H1 (cell line): ENCODE results near the gene TAOK2. TPM values are rescaled to one million over a fixed set of nuclear protein-coding genes. Genes with fewer than 3 reads are reported as not detected.

Experiments
- CTCF ChIA-PET: fragments of 300-600 bp; sonication (Branson Sonifier 250); formaldehyde crosslinking; loops from one replicate; lab custom pipeline; 2021; ENCODE audit not compliant: partially characterized antibody; lab: Charles Lee
- POLR2A ChIA-PET: fragments of 300-600 bp; sonication (Branson Sonifier 250); formaldehyde crosslinking; loops from one replicate; lab custom pipeline; 2021; ENCODE audit warnings: inconsistent platforms; ENCODE audit not compliant: partially characterized antibody; lab: Charles Lee
- DNase-seq, 2 experiments: peaks; one replicate each; pipeline versions ENCODE4 v3.0.0 to v3.0.0-alpha.2; 2010 to 2022; ENCODE audit warnings: low spot score in 2 of 2, low read depth in 1 of 2, mixed read lengths in 1 of 2
- FAIRE-seq: peaks from 2 replicates; lab custom pipeline; 2011; peaks lifted over from hg19 to GRCh38; lab: Jason Lieb, UNC
- H2AFZ ChIP-seq: 2 replicates; pipeline ENCODE4 v1.8.1; 2012; ENCODE audit warnings: low read length, inconsistent platforms
- H2AK5ac ChIP-seq: 2 replicates; pipeline ENCODE4 v1.6.1; 2013; ENCODE audit warnings: low read depth, low read length
- H2BK120ac ChIP-seq: replicated peaks from 2 replicates; pipeline ENCODE3; 2013; ENCODE audit warnings: low read depth, low read length, inconsistent platforms
- H2BK12ac ChIP-seq: 2 replicates; pipeline ENCODE4 v1.6.1; 2013; ENCODE audit warnings: low read depth, low read length
- H2BK15ac ChIP-seq: 2 replicates; pipeline ENCODE4 v1.6.1; 2013; ENCODE audit warnings: low read length
- H2BK20ac ChIP-seq: 2 replicates; pipeline ENCODE4 v1.6.1; 2013; ENCODE audit warnings: low read length
- H2BK5ac ChIP-seq: 2 replicates; pipeline ENCODE4 v1.6.1; 2013; ENCODE audit warnings: low read depth, low read length
- H3K14ac ChIP-seq: 2 replicates; pipeline ENCODE4 v1.6.1; 2013; ENCODE audit warnings: inconsistent platforms; ENCODE audit not compliant: insufficient read length
- H3K18ac ChIP-seq: 2 replicates; pipeline ENCODE4 v1.6.1; 2013; ENCODE audit warnings: low read length; ENCODE audit errors: extremely low read depth
- H3K23ac ChIP-seq: 2 replicates; pipeline ENCODE4 v1.6.1; 2013; ENCODE audit warnings: inconsistent platforms; ENCODE audit not compliant: insufficient read length
- H3K23me2 ChIP-seq: 2 replicates; pipeline ENCODE4 v1.6.1; 2013; ENCODE audit warnings: low read depth, low read length
- H3K27ac ChIP-seq: 2 replicates; pipeline ENCODE4 v1.6.1; 2011; ENCODE audit warnings: low read depth, low read length, inconsistent platforms
- H3K27me3 ChIP-seq, 4 experiments: replicated peaks in 1 of 4; 1 replicate in 1 of 4; 2 replicates in 3 of 4; pipeline versions ENCODE4 v1.6.1 to v1.8.1; 2011 to 2013; ENCODE audit warnings: low read length in 3 of 4, mild to moderate bottlenecking in 3 of 4, inconsistent platforms in 2 of 4, mixed read lengths in 2 of 4, moderate library complexity in 1 of 4; ENCODE audit not compliant: control insufficient read depth in 3 of 4, insufficient read depth in 3 of 4; ENCODE audit errors: extremely low read depth in 1 of 4
- H3K36me3 ChIP-seq, 4 experiments: 2 replicates each; pipeline versions ENCODE4 v1.6.1 to v1.8.1; 2011 to 2013; ENCODE audit warnings: mild to moderate bottlenecking in 4 of 4, low read length in 3 of 4, moderate library complexity in 2 of 4, control low read depth in 1 of 4, inconsistent platforms in 1 of 4; ENCODE audit not compliant: insufficient read depth in 4 of 4, control insufficient read depth in 2 of 4
- H3K4ac ChIP-seq: replicated peaks from 2 replicates; pipeline ENCODE3; 2013; ENCODE audit warnings: low read length, low read depth, mixed read lengths, inconsistent platforms; ENCODE audit not compliant: insufficient read length
- H3K4me1 ChIP-seq, 4 experiments: replicated peaks in 1 of 4; 1 replicate in 1 of 4; 2 replicates in 3 of 4; pipeline versions ENCODE4 v1.6.1 to v1.8.1; 2011 to 2013; ENCODE audit warnings: low read length in 3 of 4, inconsistent platforms in 2 of 4, mixed read lengths in 1 of 4; ENCODE audit not compliant: insufficient read depth in 4 of 4, control insufficient read depth in 3 of 4
- H3K4me2 ChIP-seq, 2 experiments: 2 replicates each; pipeline versions ENCODE4 v1.6.1 to v1.8.1; 2011 to 2013; ENCODE audit warnings: low read depth in 2 of 2, low read length in 2 of 2, control low read depth in 1 of 2, inconsistent platforms in 1 of 2, mild to moderate bottlenecking in 1 of 2; ENCODE audit not compliant: insufficient read depth in 1 of 2
- H3K4me3 ChIP-seq, 4 experiments: fragments of 200-600, 300-600 bp in 1 of 4; sonication (generic), shearing (Covaris generic), sonication (Bioruptor Twin) in 1 of 4; 2 replicates each; pipeline versions ENCODE4 v1.5.1 to v1.8.1; 2011 to 2016; ENCODE audit warnings: low read length in 4 of 4, low read depth in 3 of 4, control low read depth in 2 of 4, inconsistent platforms in 2 of 4, mild to moderate bottlenecking in 2 of 4, mixed read lengths in 1 of 4, moderate library complexity in 1 of 4; ENCODE audit not compliant: insufficient read depth in 2 of 4; ENCODE audit errors: extremely low read depth in 1 of 4
- H3K56ac ChIP-seq: replicated peaks from 2 replicates; pipeline ENCODE3; 2013; ENCODE audit warnings: low read depth, mild to moderate bottlenecking, mixed read lengths, low read length, inconsistent platforms; ENCODE audit not compliant: insufficient read length
- H3K79me1 ChIP-seq: 2 replicates; pipeline ENCODE4 v1.6.1; 2013; ENCODE audit warnings: low read depth, low read length, control low read depth
- H3K79me2 ChIP-seq, 2 experiments: 2 replicates each; pipeline versions ENCODE4 v1.6.1 to v1.8.1; 2012 to 2013; ENCODE audit warnings: low read length in 2 of 2, mild to moderate bottlenecking in 2 of 2, inconsistent platforms in 1 of 2; ENCODE audit not compliant: insufficient read depth in 2 of 2, control insufficient read depth in 1 of 2
- H3K9ac ChIP-seq, 4 experiments: replicated peaks in 1 of 4; 1 replicate in 1 of 4; 2 replicates in 3 of 4; pipeline versions ENCODE4 v1.6.1 to v1.8.1; 2011 to 2013; ENCODE audit warnings: low read depth in 3 of 4, low read length in 3 of 4, control low read depth in 2 of 4, mild to moderate bottlenecking in 2 of 4, moderate library complexity in 2 of 4, inconsistent platforms in 1 of 4; ENCODE audit errors: extremely low read depth in 1 of 4
- H3K9me3 ChIP-seq, 2 experiments: 2 replicates each; pipeline versions ENCODE4 v1.6.1 to v1.8.1; 2012 to 2013; ENCODE audit warnings: mild to moderate bottlenecking in 2 of 2, moderate library complexity in 2 of 2, control low read depth in 1 of 2, inconsistent platforms in 1 of 2, low read depth in 1 of 2, low read length in 1 of 2, mixed read lengths in 1 of 2; ENCODE audit not compliant: insufficient read depth in 2 of 2
- H4K20me1 ChIP-seq, 2 experiments: replicated peaks in 1 of 2; 2 replicates each; pipeline versions ENCODE3 to v1.8.1; 2011 to 2013; ENCODE audit warnings: inconsistent platforms in 2 of 2, low read length in 2 of 2, mild to moderate bottlenecking in 1 of 2; ENCODE audit not compliant: insufficient read depth in 2 of 2, control insufficient read depth in 1 of 2
- H4K5ac ChIP-seq: 2 replicates; pipeline ENCODE4 v1.6.1; 2013; ENCODE audit warnings: low read length, low read depth, mixed read lengths, inconsistent platforms; ENCODE audit not compliant: insufficient read length
- H4K8ac ChIP-seq: 2 replicates; pipeline ENCODE4 v1.8.0; 2013; ENCODE audit warnings: mild to moderate bottlenecking, moderate library complexity, low read length, inconsistent platforms; ENCODE audit not compliant: insufficient read depth; ENCODE audit errors: extremely low read depth
- H4K91ac ChIP-seq: replicated peaks from 2 replicates; pipeline ENCODE3; 2013; ENCODE audit warnings: low read length, mixed read lengths, inconsistent platforms; ENCODE audit not compliant: insufficient read length
- CHD1 ChIP-seq: IDR thresholded peaks from 2 replicates; pipeline ENCODE4 v1.6.1; 2012; ENCODE audit warnings: low read depth, low read length, improper control_type of control experiment
- E2F6 ChIP-seq: IDR thresholded peaks from 2 replicates; pipeline ENCODE4 v1.6.1; 2012; ENCODE audit warnings: inconsistent platforms
- EP300 ChIP-seq, 2 experiments: IDR thresholded peaks; 1 replicate in 1 of 2; 2 replicates in 1 of 2; pipeline ENCODE4 v1.6.1; 2011 to 2012; ENCODE audit warnings: low read depth in 2 of 2, low read length in 2 of 2, mild to moderate bottlenecking in 2 of 2, borderline replicate concordance in 1 of 2, inconsistent platforms in 1 of 2, moderate library complexity in 1 of 2
- FOSL1 ChIP-seq: IDR thresholded peaks from 2 replicates; pipeline ENCODE4 v1.6.1; 2011; ENCODE audit warnings: mild to moderate bottlenecking, low read depth, low read length, moderate library complexity; ENCODE audit not compliant: insufficient read depth
- GABPA ChIP-seq: IDR thresholded peaks from 2 replicates; pipeline ENCODE4 v1.6.1; 2011; ENCODE audit warnings: mild to moderate bottlenecking, low read length, moderate library complexity, borderline replicate concordance; ENCODE audit not compliant: insufficient read depth
- POLR2AphosphoS5 ChIP-seq: IDR thresholded peaks from 2 replicates; pipeline ENCODE4 v1.6.1; 2011; ENCODE audit warnings: low read depth, low read length
- POU5F1 ChIP-seq: IDR thresholded peaks from 2 replicates; pipeline ENCODE4 v1.6.1; 2011; ENCODE audit warnings: low read depth, mild to moderate bottlenecking, low read length, moderate library complexity
- RBBP5 ChIP-seq: IDR thresholded peaks from 2 replicates; pipeline ENCODE4 v1.7.1; 2012; ENCODE audit warnings: low read depth, mild to moderate bottlenecking, inconsistent platforms, low read length, moderate library complexity, borderline replicate concordance
- RFX5 ChIP-seq: IDR thresholded peaks from 2 replicates; pipeline ENCODE4 v1.6.1; 2011; ENCODE audit warnings: low read depth, low read length, improper control_type of control experiment, borderline replicate concordance
- RXRA ChIP-seq: IDR thresholded peaks from 2 replicates; pipeline ENCODE4 v1.6.1; 2011; ENCODE audit warnings: low read depth, mild to moderate bottlenecking, low read length, moderate library complexity; ENCODE audit not compliant: insufficient read depth
- SP1 ChIP-seq: IDR thresholded peaks from 2 replicates; pipeline ENCODE4 v1.6.1; 2011; ENCODE audit warnings: low read depth, low read length
- TAF7 ChIP-seq: optimal IDR thresholded peaks from 2 replicates; pipeline ENCODE3; 2011; ENCODE audit warnings: low read depth, mild to moderate bottlenecking, inconsistent platforms, low read length, moderate library complexity, borderline replicate concordance
- TEAD4 ChIP-seq: IDR thresholded peaks from 2 replicates; pipeline ENCODE4 v1.6.1; 2012; ENCODE audit warnings: low read depth, low read length, inconsistent platforms, mixed read lengths
- ZNF274 ChIP-seq: IDR thresholded peaks from 2 replicates; pipeline ENCODE4 v1.7.0; 2012; ENCODE audit warnings: low read length, borderline replicate concordance; ENCODE audit errors: extremely low read depth
- WGBS, 2 experiments: shearing (Covaris generic) in 1 of 2; methylation state at CpG; one replicate each; pipeline versions ENCODE4 v1.1.6 to v1.1.7; 2013 to 2015; ENCODE audit warnings: low lambda C conversion rate in 2 of 2, mixed read lengths in 2 of 2, inconsistent platforms in 1 of 2, low coverage in 1 of 2, missing lambda C conversion rate in 1 of 2; ENCODE audit not compliant: insufficient replicate concordance in 2 of 2, insufficient coverage in 1 of 2, insufficient read length in 1 of 2; ENCODE audit errors: extremely low coverage in 1 of 2, missing lambda C conversion rate in 1 of 2; 5-methylcytosine and 5-hydroxymethylcytosine counted together
- polyA plus RNA-seq, 7 experiments: library from polyadenylated mRNA; depleted of rRNA in 3 of 7; stranded (reverse) in 5 of 7; unstranded in 2 of 7; fragments of >200 nt in 5 of 7; fragments of 200-250 nt in 2 of 7; gene quantifications; 1 replicate in 5 of 7; 2 replicates in 1 of 7; 4 replicates in 1 of 7; pipeline versions ENCODE4 v1.2.1 to v1.2.3, GENCODE V29; 2011 to 2013; ENCODE audit warnings: missing spikeins in 2 of 7, mixed read lengths in 2 of 7
- total RNA-seq: library from RNA; stranded (reverse); fragmentation: NEBNext Ultra II Directional; extraction: Animal tissue kit (Norgen Biotek cat#: 25700); gene quantifications from 2 replicates; pipeline ENCODE4 v1.2.1, GENCODE V29; 2021

Gene TAOK2
- total and polyA plus RNA-seq, 2 of the 8 experiments (the other 6 are each of a cell fraction or from before 2014, with no cell fraction given), result 13.5 to 32.6 TPM

- no peak overlapping the region for H3K9ac ChIP-seq
- no peak overlapping the region for H4K8ac ChIP-seq
- H2BK5ac ChIP-seq, result no peak overlapping the region
- H2BK120ac ChIP-seq, result no peak overlapping the region
- H4K5ac ChIP-seq, result no peak overlapping the region
- no peaks in the 10 kb centered on the region for H3K36me3 ChIP-seq
- no peak overlapping the region for H3K4ac ChIP-seq
- H3K18ac ChIP-seq, result no peak overlapping the region
- no peaks in the 10 kb centered on the region for H3K79me2 ChIP-seq
- no peak overlapping the region for H3K27ac ChIP-seq
- POLR2A ChIA-PET, result interaction anchor here (0.7 to 1.5 kb wide), 3 partner anchors 15 to 56 kb away, joined by 3 to 5 read pairs (median 4); partner anchors contain the start of gene KCTD13
- no peak for FAIRE-seq
- H3K4me2 ChIP-seq, result no peak overlapping the region
- H3K14ac ChIP-seq, result no peak overlapping the region
- H3K9me3 ChIP-seq, result no peaks in the 10 kb centered on the region
- no peak for DNase-seq
- H2AFZ ChIP-seq, result no peak overlapping the region
- H3K79me1 ChIP-seq, result no peaks in the 10 kb centered on the region
- no peak for TF ChIP-seq EP300 (IDR thresholded peaks at IDR 0.05; ENCODE audit: borderline replicate concordance in 1 of 2, low read depth in 2 of 2, low read length in 2 of 2)
- no peak for TF ChIP-seq CHD1
- no peak for TF ChIP-seq SP1
- TF ChIP-seq POLR2AphosphoS5, result no peak
- TF ChIP-seq ZNF274, result no peak
- TF ChIP-seq RFX5, result no peak
- TF ChIP-seq TEAD4, result no peak
- no peak for TF ChIP-seq RBBP5
- TF ChIP-seq TAF7, result no peak
- no peak for TF ChIP-seq GABPA
- TF ChIP-seq RXRA, result no peak
- no peak for TF ChIP-seq FOSL1
- no peak for TF ChIP-seq E2F6
- no peak for TF ChIP-seq POU5F1
- no peaks in the 10 kb centered on the region for H4K20me1 ChIP-seq
- peaks cover 0 to 7% (median 4%) of the 10 kb centered on the region in 4 experiments; a peak in 5 of 7 replicates for H3K4me1 ChIP-seq
- H2BK20ac ChIP-seq, result no peak overlapping the region
- no peak overlapping the region for H2BK12ac ChIP-seq
- H2BK15ac ChIP-seq, result no peak overlapping the region
- CTCF ChIA-PET, result interaction anchor here (0.9 to 1.4 kb wide), 2 partner anchors 36 kb away, joined by 3 read pairs; no protein-coding TSS in a partner anchor
- no peaks in the 10 kb centered on the region for H3K23me2 ChIP-seq
- no peak overlapping the region for H3K23ac ChIP-seq
- H3K27me3 ChIP-seq, result no peaks in the 10 kb centered on the region
- H3K56ac ChIP-seq, result no peak overlapping the region
- no peak overlapping the region for H2AK5ac ChIP-seq
- no peak overlapping the region for H4K91ac ChIP-seq
- WGBS, 2 experiments, result 87% methylated on average over 2 of the region's 2 CpGs; no CpG with 5 or more reads in 1 of the 2 experiments
- H3K4me3 ChIP-seq, result no peak overlapping the region
Observed at GRCh38 chr16:29947897-29948296, 25.8 kb upstream of the TAOK2 start.
